Heart left ventricle (tissue), 13 donors: ENCODE results near the gene PPARG.

Experiments
- POLR2A ChIP-seq, 2 donors: fragments of 450-650 bp; IDR thresholded peaks; one replicate each; pipeline ENCODE4 v1.6.1; 2017; ENCODE audit warnings: antibody characterized with exemption in 2 of 2, mild to moderate bottlenecking in 2 of 2, moderate library complexity in 2 of 2
- TF ChIP-seq, protein P1 (sequence below), 12 donors: fragments of 200-600 bp; sonication (generic) in 4 of 12; IDR thresholded peaks; one replicate each; pipeline versions ENCODE4 v1.5.0 to v1.8.0; 2018 to 2022; ENCODE audit warnings: antibody characterized with exemption in 12 of 12, mild to moderate bottlenecking in 5 of 12
- donor health status: ischemic (EF 13 %, LVEDD 7.1; RV severe dilation, severe dysfunction).
- donor health status: DM: no; HTN: yes; CAD: no.
- donor health status: DM: no; HTN: no; CAD: no.
- donor health status: ischemic (EF 25% LVEDD 6.9; RV normal size, moderate dysfunction).
- donor health status: ischemic (EF 25% LVEDD 5.7; RV mildly dilated, moderate dysfunction).
- donor health status: ischemic (EF 35%, LVEDD 5.7; RV mildly dilated, moderate dysfunction).
- donor health status: nonischemic (EF 11% LVEDD 7.7; RV severe dilation, severe dysfunction).
- donor health status: DM: yes; HTN: yes; CAD: no.
- donor health status: PGD.
- donor health status: ischemic (EF 29% LVEDD 5.4; RV normal size, mild dysfunction).
- donor health status: nonischemic (EF 23%, LVEDD 6.1; RV moderate dilation, normal function).

DNA sequence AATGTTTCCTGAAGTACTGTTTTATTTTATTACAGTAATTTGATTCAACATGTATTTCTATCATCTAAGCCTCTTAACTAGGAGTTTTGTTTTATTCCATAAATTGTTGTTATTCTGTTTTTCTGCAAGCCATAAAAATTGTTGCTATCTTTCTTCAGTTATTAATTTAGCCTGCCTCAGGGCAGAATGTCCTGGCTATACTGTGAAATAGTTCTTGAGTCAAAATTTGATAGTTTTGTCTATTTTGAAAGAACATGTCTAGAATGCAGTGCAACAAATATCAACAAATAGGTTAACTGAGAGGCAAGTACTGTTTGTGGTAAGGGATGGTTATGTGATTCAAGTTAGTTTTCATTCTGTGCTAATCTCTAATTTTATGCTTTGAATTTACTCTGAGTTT lies 63.9 kb downstream of the PPARG start:
- TF ChIP-seq, protein P1, sequence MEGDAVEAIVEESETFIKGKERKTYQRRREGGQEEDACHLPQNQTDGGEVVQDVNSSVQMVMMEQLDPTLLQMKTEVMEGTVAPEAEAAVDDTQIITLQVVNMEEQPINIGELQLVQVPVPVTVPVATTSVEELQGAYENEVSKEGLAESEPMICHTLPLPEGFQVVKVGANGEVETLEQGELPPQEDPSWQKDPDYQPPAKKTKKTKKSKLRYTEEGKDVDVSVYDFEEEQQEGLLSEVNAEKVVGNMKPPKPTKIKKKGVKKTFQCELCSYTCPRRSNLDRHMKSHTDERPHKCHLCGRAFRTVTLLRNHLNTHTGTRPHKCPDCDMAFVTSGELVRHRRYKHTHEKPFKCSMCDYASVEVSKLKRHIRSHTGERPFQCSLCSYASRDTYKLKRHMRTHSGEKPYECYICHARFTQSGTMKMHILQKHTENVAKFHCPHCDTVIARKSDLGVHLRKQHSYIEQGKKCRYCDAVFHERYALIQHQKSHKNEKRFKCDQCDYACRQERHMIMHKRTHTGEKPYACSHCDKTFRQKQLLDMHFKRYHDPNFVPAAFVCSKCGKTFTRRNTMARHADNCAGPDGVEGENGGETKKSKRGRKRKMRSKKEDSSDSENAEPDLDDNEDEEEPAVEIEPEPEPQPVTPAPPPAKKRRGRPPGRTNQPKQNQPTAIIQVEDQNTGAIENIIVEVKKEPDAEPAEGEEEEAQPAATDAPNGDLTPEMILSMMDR (IDR thresholded peaks at IDR 0.05), result no peak
- TF ChIP-seq POLR2A (IDR thresholded peaks at IDR 0.05), result no peak
